Upper lobe of right lung (tissue), 1 donor: ENCODE data around the gene GSTM1. TPM values are rescaled to one million over a fixed set of nuclear protein-coding genes. Genes with fewer than 3 reads are reported as not detected.

Experiments
- ATAC-seq: fragments of 200-7000 bp; cut with Tn5 transposase; one replicate; pipeline ENCODE4 v1.9.1; 2020; ENCODE audit warnings: mild to moderate bottlenecking, moderate library complexity
- DNase-seq: peaks from one replicate; pipeline ENCODE4 v3.0.0-alpha.2; 2020
- H3K27ac ChIP-seq: fragments of 200-600 bp; one replicate; pipeline ENCODE4 v1.8.0; 2022
- H3K27me3 ChIP-seq: fragments of 200-600 bp; one replicate; pipeline ENCODE4 v1.8.0; 2022; ENCODE audit warnings: mild to moderate bottlenecking
- H3K36me3 ChIP-seq: fragments of 200-600 bp; one replicate; pipeline ENCODE4 v1.8.0; 2022
- H3K4me1 ChIP-seq: fragments of 200-600 bp; one replicate; pipeline ENCODE4 v1.8.0; 2022
- H3K4me3 ChIP-seq: fragments of 200-600 bp; one replicate; pipeline ENCODE4 v1.8.0; 2022; ENCODE audit warnings: mild to moderate bottlenecking
- H3K9me3 ChIP-seq: fragments of 200-600 bp; one replicate; pipeline ENCODE4 v1.8.0; 2022
- intact Hi-C: fragments of 100-400 bp; cut with DNase I; formaldehyde crosslinking; loops from one replicate; pipeline ENCODE4 v1.11.0; 2022
- total RNA-seq: library from RNA; stranded (reverse); fragmentation: NEBNext Ultra II Directional; extraction: Animal tissue kit (Norgen Biotek cat#: 25700); gene quantifications from one replicate; pipeline ENCODE4 v1.2.1, GENCODE V29; 2021
- TF ChIP-seq, protein P1 (sequence below): fragments of 200-600 bp; IDR thresholded peaks from one replicate; pipeline ENCODE4 v1.8.0; 2022; ENCODE audit warnings: antibody characterized with exemption
- donor health status: DM: no; HTN: yes; CAD: no; lungs with severe emphysema.

GSTM1 gene
- total RNA-seq, 1 donor from 2014 or later: not detected

DNA sequence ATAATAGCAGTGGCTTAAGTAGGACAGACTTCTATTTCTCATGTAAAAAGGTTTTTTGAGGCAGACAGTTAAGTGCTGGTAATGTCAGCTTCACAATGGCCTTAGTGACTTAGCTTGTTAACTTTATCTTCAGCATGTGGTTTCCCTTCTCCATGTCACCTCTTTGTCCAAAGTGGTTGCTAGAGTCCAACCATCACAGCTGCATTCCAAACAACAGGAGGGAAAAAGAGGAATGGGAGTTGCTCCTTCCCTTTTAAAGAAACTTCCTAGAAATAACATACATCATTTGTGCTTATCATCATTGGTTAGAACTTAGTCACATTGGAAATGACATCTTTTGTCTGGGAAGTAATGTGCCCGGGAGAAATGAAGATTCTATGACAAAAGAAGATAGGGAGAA, 34.4 kb downstream of the GSTM1 start:
- Histone ChIP-seq H3K27me3 (no peaks in the 10 kb centered on the region), H3K4me3 (no peak overlapping the region), H3K4me1 (no peaks in the 10 kb centered on the region), H3K36me3 (no peaks in the 10 kb centered on the region), H3K9me3 (no peaks in the 10 kb centered on the region), H3K27ac (no peak overlapping the region)
- DNase-seq: no peak
- TF ChIP-seq, protein P1, sequence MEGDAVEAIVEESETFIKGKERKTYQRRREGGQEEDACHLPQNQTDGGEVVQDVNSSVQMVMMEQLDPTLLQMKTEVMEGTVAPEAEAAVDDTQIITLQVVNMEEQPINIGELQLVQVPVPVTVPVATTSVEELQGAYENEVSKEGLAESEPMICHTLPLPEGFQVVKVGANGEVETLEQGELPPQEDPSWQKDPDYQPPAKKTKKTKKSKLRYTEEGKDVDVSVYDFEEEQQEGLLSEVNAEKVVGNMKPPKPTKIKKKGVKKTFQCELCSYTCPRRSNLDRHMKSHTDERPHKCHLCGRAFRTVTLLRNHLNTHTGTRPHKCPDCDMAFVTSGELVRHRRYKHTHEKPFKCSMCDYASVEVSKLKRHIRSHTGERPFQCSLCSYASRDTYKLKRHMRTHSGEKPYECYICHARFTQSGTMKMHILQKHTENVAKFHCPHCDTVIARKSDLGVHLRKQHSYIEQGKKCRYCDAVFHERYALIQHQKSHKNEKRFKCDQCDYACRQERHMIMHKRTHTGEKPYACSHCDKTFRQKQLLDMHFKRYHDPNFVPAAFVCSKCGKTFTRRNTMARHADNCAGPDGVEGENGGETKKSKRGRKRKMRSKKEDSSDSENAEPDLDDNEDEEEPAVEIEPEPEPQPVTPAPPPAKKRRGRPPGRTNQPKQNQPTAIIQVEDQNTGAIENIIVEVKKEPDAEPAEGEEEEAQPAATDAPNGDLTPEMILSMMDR: no peak
- no peak for ATAC-seq
- intact Hi-C loops: no loop called here

- no peak overlapping the region for H3K27ac ChIP-seq
Observed at GRCh38 chr1:109722908-109723691, 35.5 kb downstream of the GSTM1 start.

GRCh38 chr1:109724933-109725332, 37.3 kb downstream of the GSTM1 start:
- TF ChIP-seq, protein P1: no peak

More at GRCh38 chr1:109722908-109723691, 35.5 kb downstream of the GSTM1 start:
- DNase-seq: no peak
- H3K4me1 ChIP-seq: no peaks in the 10 kb centered on the region
- intact Hi-C loops: no loop called here
- H3K9me3 ChIP-seq: no peaks in the 10 kb centered on the region
- no peak overlapping the region for H3K4me3 ChIP-seq
- TF ChIP-seq, protein P1: no peak
- H3K27me3 ChIP-seq: no peaks in the 10 kb centered on the region
- no peak for ATAC-seq
- H3K36me3 ChIP-seq: no peaks in the 10 kb centered on the region

DNA sequence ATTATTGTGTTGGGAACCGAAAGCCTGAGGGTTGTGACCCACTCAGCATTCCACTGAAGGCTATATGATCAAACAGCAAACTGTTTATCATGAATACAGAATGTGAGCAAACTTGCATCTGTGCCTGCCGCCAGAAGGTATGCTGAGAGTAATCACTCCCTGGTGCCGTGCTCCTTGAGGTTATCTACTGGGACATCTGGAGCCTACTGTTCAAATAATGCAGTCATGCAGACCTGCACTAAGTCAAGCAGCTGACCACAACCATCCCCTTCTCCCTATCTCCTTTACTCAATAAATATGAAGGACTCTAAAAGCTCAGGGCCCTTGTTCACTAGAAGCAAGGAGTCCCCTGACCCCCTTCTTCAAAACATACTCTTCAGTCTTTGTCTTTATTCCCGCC, 37.9 kb downstream of the GSTM1 start:
- ATAC-seq (no peak), DNase-seq (no peak)
- Histone ChIP-seq H3K27ac (no peak overlapping the region), H3K27me3 (no peaks in the 10 kb centered on the region), H3K9me3 (no peaks in the 10 kb centered on the region), H3K36me3 (no peaks in the 10 kb centered on the region), H3K4me3 (no peak overlapping the region), H3K4me1 (no peaks in the 10 kb centered on the region)
- TF ChIP-seq, protein P1: no peak
- intact Hi-C loops: no loop called here

More at GRCh38 chr1:109724933-109725332, 37.3 kb downstream of the GSTM1 start:
- intact Hi-C loops: no loop called here
- Histone ChIP-seq H3K27ac (no peak overlapping the region), H3K9me3 (no peaks in the 10 kb centered on the region), H3K36me3 (no peaks in the 10 kb centered on the region), H3K4me3 (no peak overlapping the region), H3K4me1 (no peaks in the 10 kb centered on the region), H3K27me3 (no peaks in the 10 kb centered on the region)
- ATAC-seq (no peak), DNase-seq (no peak)

- TF ChIP-seq, protein P1: no peak
- H3K36me3 ChIP-seq: no peaks in the 10 kb centered on the region
- DNase-seq (no peak), ATAC-seq (no peak)
- no peak overlapping the region for H3K27ac ChIP-seq
- H3K9me3 ChIP-seq: no peaks in the 10 kb centered on the region
- intact Hi-C loops: no loop called here
- no peaks in the 10 kb centered on the region for H3K27me3 ChIP-seq
- H3K4me3 ChIP-seq: no peak overlapping the region
- no peaks in the 10 kb centered on the region for H3K4me1 ChIP-seq
Observed at GRCh38 chr1:109726007-109726406, 38.4 kb downstream of the GSTM1 start.
